COLO668 (cell line): ENCODE measurements around the gene KRTAP23-1.

Experiments used
- DNase-seq: peaks from one replicate; lab custom pipeline; 2025; ENCODE audit not compliant: unreplicated experiment; lab: John Stamatoyannopoulos, UW

The KRTAP23-1 gene

DNA sequence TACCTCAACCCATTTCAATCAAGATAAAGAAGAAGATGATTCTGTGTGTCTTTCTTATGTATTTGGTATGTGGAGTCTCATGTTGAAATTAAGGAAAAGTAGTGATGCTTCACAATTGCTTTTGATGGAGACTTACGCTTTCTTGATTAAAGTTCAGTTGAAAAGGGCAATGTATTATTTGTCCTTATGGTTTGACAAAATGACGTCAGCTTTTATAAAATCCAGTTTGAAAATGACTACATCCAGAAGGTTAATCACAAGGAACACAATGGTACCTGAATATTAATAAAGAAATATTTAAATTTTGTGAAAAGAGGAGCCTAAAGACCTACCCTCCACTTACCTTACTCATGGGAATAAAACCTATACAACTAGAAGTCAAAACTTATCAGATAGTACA, 32.7 kb downstream of the KRTAP23-1 start:
- no peak for DNase-seq

DNA sequence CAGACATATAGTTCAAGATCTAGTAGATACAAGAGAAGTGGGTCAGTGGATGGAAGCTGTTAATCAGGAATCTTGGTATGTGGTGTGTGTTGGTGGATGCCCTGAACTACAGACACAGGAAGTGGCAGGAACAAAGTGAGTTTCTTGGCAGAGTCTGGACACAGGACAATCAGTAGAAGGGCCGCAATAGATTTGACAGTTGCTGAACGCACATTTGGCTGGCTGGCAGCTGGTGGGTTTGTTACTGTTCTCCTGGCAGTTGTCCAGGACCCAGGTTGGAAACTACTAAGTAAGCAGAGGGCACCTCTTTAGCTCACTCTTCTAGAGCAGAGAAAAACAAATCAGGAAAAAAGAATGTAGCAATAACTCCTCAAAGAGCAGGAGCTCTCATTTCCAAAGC, 41.5 kb downstream of the KRTAP23-1 start:
- no peak for DNase-seq

DNA sequence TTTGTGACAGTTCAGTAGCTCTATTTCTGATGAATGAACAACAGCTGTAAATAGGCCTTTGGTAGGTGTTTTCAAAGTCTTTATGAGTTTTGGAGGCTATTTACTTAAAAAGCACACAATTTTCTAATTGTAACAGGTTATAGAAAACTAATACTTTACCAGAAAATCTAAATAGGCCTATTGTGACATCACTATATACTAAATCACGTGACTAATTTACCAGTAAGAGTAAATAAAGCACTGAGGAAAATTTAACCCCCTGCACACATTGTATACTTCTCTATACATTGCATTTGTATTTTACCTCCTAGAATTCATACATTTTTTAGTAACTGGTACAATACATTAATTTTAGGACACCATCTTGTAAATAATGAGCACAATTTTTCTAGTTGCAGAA, 43.3 kb downstream of the KRTAP23-1 start:
- no peak for DNase-seq
